Measurements from ENCODE around the gene FN1.

DNA sequence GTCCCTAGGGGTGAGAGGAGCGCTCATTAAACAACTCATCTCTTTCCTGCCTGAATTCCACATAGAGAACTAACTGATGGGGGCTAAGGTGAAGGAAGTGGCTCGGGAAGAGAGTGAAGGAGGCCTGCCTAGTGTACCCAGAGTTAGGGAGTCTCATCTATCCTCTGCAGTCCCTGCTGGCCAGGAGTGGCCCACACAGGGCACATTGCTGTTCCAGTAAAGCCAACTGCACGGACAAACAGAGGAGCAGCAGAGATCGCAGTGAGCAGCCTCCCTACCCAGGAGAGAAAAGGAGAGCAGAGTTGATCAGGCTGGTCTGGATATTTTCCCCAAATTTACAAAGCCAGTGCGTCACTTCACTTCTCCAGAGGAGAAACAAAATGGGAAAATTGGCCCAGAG lies 16.9 kb upstream of the FN1 start:
- TF ChIP-seq, protein P1, sequence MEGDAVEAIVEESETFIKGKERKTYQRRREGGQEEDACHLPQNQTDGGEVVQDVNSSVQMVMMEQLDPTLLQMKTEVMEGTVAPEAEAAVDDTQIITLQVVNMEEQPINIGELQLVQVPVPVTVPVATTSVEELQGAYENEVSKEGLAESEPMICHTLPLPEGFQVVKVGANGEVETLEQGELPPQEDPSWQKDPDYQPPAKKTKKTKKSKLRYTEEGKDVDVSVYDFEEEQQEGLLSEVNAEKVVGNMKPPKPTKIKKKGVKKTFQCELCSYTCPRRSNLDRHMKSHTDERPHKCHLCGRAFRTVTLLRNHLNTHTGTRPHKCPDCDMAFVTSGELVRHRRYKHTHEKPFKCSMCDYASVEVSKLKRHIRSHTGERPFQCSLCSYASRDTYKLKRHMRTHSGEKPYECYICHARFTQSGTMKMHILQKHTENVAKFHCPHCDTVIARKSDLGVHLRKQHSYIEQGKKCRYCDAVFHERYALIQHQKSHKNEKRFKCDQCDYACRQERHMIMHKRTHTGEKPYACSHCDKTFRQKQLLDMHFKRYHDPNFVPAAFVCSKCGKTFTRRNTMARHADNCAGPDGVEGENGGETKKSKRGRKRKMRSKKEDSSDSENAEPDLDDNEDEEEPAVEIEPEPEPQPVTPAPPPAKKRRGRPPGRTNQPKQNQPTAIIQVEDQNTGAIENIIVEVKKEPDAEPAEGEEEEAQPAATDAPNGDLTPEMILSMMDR (conservative IDR thresholded peaks at IDR 0.05; ENCODE audit: low read depth, low read length): no peak
- TF ChIP-seq EZH2 (IDR thresholded peaks at IDR 0.05; ENCODE audit: borderline replicate concordance, low read depth, low read length, poor library complexity, severe bottlenecking): no peak
